Measurements from ENCODE around the gene S100A7A. TPM values are rescaled to one million over a fixed set of nuclear protein-coding genes. Genes with fewer than 3 reads are reported as not detected.

Gene S100A7A
- total and polyA plus RNA-seq, 10 of the 15 experiments (the other 5 are each of a cell fraction or from before 2014, with no cell fraction given) = not detected

DNA sequence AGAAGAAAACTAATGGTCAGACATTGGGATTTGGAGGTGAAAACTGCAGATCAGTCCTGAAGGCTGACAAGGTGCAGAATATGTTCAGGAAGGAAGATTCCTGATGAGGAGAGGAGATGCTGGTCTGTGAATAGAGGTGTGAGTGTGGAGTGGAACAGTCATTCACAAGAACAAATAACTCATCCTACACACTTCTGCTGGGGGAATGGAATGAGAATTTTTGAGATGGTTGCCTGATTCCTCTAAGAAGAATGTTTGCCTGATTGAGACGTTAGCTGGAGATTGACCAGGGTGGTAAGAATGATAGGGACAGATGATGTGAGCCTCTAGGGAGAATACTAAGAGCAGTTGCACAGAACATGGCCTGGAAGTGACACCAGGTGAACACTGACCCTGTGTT lies 40.1 kb downstream of the S100A7A start:
- H3K4me2 ChIP-seq (ENCODE audit: control insufficient read depth, insufficient read depth) = no peak overlapping the region
- WGBS (ENCODE audit: insufficient coverage, insufficient replicate concordance, low lambda C conversion rate, missing lambda C conversion rate) = 0% methylated on average over 1 of the region's 1 CpG

More for the DNA sequence above, 40.1 kb downstream of the S100A7A start:
- TF ChIP-seq YY1 (IDR thresholded peaks at IDR 0.05; ENCODE audit: low read depth, low read length) (no peak), TBL1XR1 (IDR thresholded peaks at IDR 0.05; ENCODE audit: low read depth, low read length) (no peak), SREBF2 (IDR thresholded peaks at IDR 0.05; ENCODE audit: low read length) (no peak), RELA (IDR thresholded peaks at IDR 0.05; ENCODE audit: borderline replicate concordance, partially characterized antibody) (no peak), ASH2L (IDR thresholded peaks at IDR 0.05; ENCODE audit: borderline replicate concordance, low read depth) (no peak), CBX5 (IDR thresholded peaks at IDR 0.05; ENCODE audit: low read depth) (no peak), SMARCA5 (IDR thresholded peaks at IDR 0.05) (no peak), NBN (IDR thresholded peaks at IDR 0.05) (no peak), CHD4 (IDR thresholded peaks at IDR 0.05) (no peak), ZNF24 (IDR thresholded peaks at IDR 0.05) (no peak), EZH2 (IDR thresholded peaks at IDR 0.05; ENCODE audit: borderline replicate concordance, control insufficient read depth, low read depth, low read length) (no peak)
- TF ChIP-seq, protein P1, sequence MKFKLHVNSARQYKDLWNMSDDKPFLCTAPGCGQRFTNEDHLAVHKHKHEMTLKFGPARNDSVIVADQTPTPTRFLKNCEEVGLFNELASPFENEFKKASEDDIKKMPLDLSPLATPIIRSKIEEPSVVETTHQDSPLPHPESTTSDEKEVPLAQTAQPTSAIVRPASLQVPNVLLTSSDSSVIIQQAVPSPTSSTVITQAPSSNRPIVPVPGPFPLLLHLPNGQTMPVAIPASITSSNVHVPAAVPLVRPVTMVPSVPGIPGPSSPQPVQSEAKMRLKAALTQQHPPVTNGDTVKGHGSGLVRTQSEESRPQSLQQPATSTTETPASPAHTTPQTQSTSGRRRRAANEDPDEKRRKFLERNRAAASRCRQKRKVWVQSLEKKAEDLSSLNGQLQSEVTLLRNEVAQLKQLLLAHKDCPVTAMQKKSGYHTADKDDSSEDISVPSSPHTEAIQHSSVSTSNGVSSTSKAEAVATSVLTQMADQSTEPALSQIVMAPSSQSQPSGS (IDR thresholded peaks at IDR 0.05; ENCODE audit: low read length) = no peak
- TF ChIP-seq, protein P2, sequence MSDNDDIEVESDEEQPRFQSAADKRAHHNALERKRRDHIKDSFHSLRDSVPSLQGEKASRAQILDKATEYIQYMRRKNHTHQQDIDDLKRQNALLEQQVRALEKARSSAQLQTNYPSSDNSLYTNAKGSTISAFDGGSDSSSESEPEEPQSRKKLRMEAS (IDR thresholded peaks at IDR 0.05; ENCODE audit: low read depth, low read length) = no peak
- intact Hi-C loops (cut with micrococcal nuclease; ENCODE audit: unreplicated experiment) (no loop called here), in situ Hi-C loops (cut with MboI) (no loop called here)
- no peak overlapping the region for H2AFZ ChIP-seq (ENCODE audit: control insufficient read depth, low read depth, low read length)
- POLR2A ChIA-PET = no interaction called here
- no TSS peak for BruUV-seq (replicated peaks)
- ATAC-seq = no peak
- CTCF ChIA-PET = no interaction called here
- SMC1A ChIA-PET (ENCODE audit: uncharacterized antibody, unreplicated experiment) = no interaction called here
- no peak overlapping the region for H3K27ac ChIP-seq (ENCODE audit: control insufficient read depth, insufficient read depth)
- DNase-seq (ENCODE audit: low read depth, low spot score) = no peak
- no peaks in the 10 kb centered on the region for H3K36me3 ChIP-seq (ENCODE audit: control insufficient read depth in 2 of 2, insufficient read depth in 2 of 2, low read length in 1 of 2)
- H4K20me1 ChIP-seq (ENCODE audit: control insufficient read depth, insufficient read depth) = no peaks in the 10 kb centered on the region
- no peak for FAIRE-seq
- no peak overlapping the region for H3K9ac ChIP-seq (ENCODE audit: control insufficient read depth, insufficient read depth, low read length)
- H3K9me3 ChIP-seq (replicated peaks; ENCODE audit: control insufficient read depth, insufficient read depth, low read length) = no peaks in the 10 kb centered on the region
- peaks cover 0 to 1% of the 10 kb centered on the region in 2 experiments; a peak in 1 of 4 replicates for H3K27me3 ChIP-seq (replicated peaks in 1 of 2; ENCODE audit: control insufficient read depth in 2 of 2, insufficient read depth in 2 of 2, low read length in 1 of 2)
- H3K79me2 ChIP-seq (ENCODE audit: control insufficient read depth, insufficient read depth, low read length) = no peaks in the 10 kb centered on the region
- no peak overlapping the region for H3K4me3 ChIP-seq
- no peaks in the 10 kb centered on the region for H3K4me1 ChIP-seq (ENCODE audit: control insufficient read depth, insufficient read depth, low read length)
- RAD21 ChIA-PET (ENCODE audit: unreplicated experiment) = no interaction called here

Data from GM12878 (cell line).